NB4 (cell line): ENCODE data around the gene SLC41A3.

ENCODE experiments used
- DNase-seq: peaks from one replicate; pipeline ENCODE4 v3.0.0; 2010; ENCODE audit warnings: low read depth
- H3K4me3 ChIP-seq: one replicate; pipeline ENCODE4 v1.5.1; 2011; ENCODE audit warnings: mild to moderate bottlenecking, low read depth, low read length, moderate library complexity
- MYC ChIP-seq: IDR thresholded peaks from 2 replicates; pipeline ENCODE4 v1.6.1; 2011; ENCODE audit warnings: low read depth, low read length
- POLR2A ChIP-seq: IDR thresholded peaks from 2 replicates; pipeline ENCODE4 v1.6.1; 2011; ENCODE audit warnings: mild to moderate bottlenecking; ENCODE audit not compliant: insufficient read length; ENCODE audit errors: extremely low read depth
- TF ChIP-seq, protein P1 (sequence below): IDR thresholded peaks from one replicate; pipeline ENCODE4 v1.5.1; 2012; ENCODE audit warnings: low read depth, low read length
- TF ChIP-seq, protein P2 (sequence below): IDR thresholded peaks from 2 replicates; pipeline ENCODE4 v1.6.1; 2011; ENCODE audit warnings: low read depth, low read length

SLC41A3 gene

GRCh38 chr3:126130081-126130855, 46.3 kb upstream of the SLC41A3 start:
- DNase-seq: no peak
- H3K4me3 ChIP-seq: no peak overlapping the region
- TF ChIP-seq POLR2A: no peak
- TF ChIP-seq MYC: no peak
- TF ChIP-seq, protein P1, sequence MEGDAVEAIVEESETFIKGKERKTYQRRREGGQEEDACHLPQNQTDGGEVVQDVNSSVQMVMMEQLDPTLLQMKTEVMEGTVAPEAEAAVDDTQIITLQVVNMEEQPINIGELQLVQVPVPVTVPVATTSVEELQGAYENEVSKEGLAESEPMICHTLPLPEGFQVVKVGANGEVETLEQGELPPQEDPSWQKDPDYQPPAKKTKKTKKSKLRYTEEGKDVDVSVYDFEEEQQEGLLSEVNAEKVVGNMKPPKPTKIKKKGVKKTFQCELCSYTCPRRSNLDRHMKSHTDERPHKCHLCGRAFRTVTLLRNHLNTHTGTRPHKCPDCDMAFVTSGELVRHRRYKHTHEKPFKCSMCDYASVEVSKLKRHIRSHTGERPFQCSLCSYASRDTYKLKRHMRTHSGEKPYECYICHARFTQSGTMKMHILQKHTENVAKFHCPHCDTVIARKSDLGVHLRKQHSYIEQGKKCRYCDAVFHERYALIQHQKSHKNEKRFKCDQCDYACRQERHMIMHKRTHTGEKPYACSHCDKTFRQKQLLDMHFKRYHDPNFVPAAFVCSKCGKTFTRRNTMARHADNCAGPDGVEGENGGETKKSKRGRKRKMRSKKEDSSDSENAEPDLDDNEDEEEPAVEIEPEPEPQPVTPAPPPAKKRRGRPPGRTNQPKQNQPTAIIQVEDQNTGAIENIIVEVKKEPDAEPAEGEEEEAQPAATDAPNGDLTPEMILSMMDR: no peak
- TF ChIP-seq, protein P2, sequence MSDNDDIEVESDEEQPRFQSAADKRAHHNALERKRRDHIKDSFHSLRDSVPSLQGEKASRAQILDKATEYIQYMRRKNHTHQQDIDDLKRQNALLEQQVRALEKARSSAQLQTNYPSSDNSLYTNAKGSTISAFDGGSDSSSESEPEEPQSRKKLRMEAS: no peak

DNA sequence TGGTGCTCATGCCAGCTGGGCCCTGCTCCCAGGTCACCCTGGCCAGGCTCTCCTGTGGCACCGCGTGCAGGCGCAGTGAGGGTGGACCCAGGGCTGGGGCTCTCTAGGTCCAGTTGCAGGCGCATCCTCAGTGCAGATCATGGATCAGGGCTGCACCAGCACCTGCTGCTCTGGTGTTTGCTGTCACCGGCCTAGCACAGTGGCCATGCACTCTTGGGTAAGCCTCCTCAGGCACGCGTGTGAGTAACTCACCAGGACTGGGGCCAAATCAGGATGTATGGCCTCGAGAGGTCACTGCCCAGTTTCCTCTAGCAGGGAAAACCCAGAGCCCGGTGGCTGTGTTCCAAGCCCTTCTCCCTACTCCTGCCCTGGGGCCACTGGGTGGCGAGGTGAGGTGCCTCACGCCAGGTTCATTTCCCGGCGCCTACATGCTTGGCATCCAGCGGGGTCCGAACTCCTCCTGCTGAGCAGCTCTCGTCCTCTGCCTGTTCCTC, 45.5 kb upstream of the SLC41A3 start:
- TF ChIP-seq, protein P1: no peak
- TF ChIP-seq MYC (no peak), POLR2A (no peak)
- TF ChIP-seq, protein P2: no peak
- DNase-seq: no peak
- H3K4me3 ChIP-seq: no peak overlapping the region

DNA sequence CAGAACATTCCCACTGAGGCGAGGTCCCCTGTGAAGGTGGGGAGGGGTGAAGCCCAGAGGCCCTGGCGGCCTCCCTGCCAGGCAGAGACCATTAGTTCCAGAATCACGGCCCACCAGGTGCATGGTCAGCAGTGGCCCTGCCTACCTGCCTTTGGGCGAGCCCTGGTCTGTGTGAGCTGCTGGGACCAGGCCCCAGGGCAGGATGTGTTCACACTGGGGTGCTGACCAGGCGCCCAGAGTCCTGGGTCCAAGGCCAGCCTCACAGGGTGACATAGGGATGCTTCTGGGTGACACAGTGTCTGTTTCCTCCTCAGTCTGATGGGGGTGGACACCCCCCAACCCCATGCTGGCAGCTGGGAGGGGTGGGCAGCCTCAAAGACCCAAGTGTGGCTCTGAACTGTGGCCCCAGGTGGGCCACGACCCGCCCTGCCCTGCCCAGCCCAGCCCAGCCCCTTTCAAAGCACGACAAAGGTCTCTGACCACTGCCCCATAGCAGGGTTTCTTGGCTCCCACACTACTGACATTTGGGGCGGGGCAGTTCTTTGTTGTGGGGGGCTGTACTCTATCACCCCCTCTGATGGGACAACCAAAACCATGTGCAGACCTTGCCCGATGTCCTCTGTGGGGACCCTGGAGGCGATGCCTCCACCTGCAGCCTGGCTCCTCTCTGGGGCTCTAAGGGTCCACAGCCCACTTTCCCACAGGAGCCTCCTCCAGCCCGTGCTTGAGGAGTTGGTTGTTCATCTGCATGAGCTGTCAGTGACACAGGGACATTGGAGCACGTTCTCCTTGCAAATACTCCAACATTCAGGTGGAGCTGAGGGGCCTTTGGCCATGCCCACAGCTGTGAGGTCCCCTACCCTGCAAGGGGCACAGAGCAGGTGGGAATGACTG, 44.8 kb upstream of the SLC41A3 start:
- TF ChIP-seq POLR2A (no peak), MYC (no peak)
- TF ChIP-seq, protein P1: no peak
- TF ChIP-seq, protein P2: no peak
- no peak for DNase-seq
- H3K4me3 ChIP-seq: no peak overlapping the region

- no peak for TF ChIP-seq MYC
- TF ChIP-seq, protein P1: no peak
- TF ChIP-seq, protein P2: no peak
- DNase-seq: no peak
- no peak overlapping the region for H3K4me3 ChIP-seq
Observed at GRCh38 chr3:126127904-126128303, 44.0 kb upstream of the SLC41A3 start.

- no peak overlapping the region for H3K4me3 ChIP-seq
- DNase-seq: no peak
- TF ChIP-seq POLR2A (no peak), MYC (no peak)
- TF ChIP-seq, protein P2: no peak
- TF ChIP-seq, protein P1: no peak
Observed at GRCh38 chr3:126127452-126127851, 43.5 kb upstream of the SLC41A3 start.
